HG03066 (cell line): Measurements from ENCODE around the gene CCDC112.
"Not testable (repeated sequence)": the region's sequence is repeated elsewhere in the genome, so short reads cannot be mapped to it uniquely, and the experiment has no call there.

Experiments
- ATAC-seq: cut with Tn5 transposase; IDR thresholded peaks from one replicate; pipeline ENCODE4 v1.9.1; 2021; ENCODE audit warnings: low read depth; ENCODE audit not compliant: unreplicated experiment

Gene CCDC112, protein sequence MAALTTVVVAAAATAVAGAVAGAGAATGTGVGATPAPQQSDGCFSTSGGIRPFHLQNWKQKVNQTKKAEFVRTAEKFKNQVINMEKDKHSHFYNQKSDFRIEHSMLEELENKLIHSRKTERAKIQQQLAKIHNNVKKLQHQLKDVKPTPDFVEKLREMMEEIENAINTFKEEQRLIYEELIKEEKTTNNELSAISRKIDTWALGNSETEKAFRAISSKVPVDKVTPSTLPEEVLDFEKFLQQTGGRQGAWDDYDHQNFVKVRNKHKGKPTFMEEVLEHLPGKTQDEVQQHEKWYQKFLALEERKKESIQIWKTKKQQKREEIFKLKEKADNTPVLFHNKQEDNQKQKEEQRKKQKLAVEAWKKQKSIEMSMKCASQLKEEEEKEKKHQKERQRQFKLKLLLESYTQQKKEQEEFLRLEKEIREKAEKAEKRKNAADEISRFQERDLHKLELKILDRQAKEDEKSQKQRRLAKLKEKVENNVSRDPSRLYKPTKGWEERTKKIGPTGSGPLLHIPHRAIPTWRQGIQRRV

GRCh38 chr5:115296124-115297022 lies at the start of gene CCDC112:
CCDC112 (minus strand) TSS chr5:115296654; CDS start chr5:115296543, 111 bp downstream.
- peak; percentile 72 for ATAC-seq

DNA sequence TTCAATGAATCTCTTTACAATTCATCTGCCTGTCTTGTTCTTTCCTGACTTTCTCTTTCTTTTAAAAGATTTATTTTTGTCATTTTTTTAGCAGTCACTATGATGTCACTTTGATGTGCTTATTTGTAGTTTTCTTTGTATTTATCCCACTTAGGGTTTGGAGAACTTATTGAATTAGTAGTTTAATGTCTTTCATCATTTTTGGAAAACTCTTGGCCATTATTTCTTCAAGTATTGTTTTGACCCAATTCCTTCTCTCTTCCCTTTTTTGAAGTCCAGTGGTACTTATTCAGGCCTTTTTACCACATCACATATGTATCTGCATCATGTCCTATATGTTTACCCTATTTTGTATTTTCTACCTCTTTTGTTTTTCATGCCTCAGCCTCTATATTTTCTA lies 48.9 kb upstream of the CCDC112 start:
- no peak for ATAC-seq

DNA sequence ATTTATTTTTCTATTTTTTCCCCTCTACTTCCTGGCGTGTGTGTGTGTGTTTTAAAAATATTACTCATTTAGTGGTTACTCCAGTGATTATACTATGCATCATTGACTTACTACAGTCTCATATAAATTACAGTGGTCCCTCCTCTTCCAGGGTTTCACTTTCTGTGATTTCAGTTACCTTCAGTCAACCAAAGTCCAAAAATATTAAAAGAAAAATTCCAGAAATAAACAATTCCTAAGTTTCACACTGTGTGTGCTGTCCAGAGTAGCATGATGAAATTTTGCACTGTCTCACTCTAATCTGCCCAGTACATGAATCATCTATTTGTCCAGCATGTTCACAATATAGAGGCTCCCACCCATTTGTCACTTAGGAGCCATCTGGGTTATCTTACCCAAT lies 47.4 kb upstream of the CCDC112 start:
- ATAC-seq: no peak

DNA sequence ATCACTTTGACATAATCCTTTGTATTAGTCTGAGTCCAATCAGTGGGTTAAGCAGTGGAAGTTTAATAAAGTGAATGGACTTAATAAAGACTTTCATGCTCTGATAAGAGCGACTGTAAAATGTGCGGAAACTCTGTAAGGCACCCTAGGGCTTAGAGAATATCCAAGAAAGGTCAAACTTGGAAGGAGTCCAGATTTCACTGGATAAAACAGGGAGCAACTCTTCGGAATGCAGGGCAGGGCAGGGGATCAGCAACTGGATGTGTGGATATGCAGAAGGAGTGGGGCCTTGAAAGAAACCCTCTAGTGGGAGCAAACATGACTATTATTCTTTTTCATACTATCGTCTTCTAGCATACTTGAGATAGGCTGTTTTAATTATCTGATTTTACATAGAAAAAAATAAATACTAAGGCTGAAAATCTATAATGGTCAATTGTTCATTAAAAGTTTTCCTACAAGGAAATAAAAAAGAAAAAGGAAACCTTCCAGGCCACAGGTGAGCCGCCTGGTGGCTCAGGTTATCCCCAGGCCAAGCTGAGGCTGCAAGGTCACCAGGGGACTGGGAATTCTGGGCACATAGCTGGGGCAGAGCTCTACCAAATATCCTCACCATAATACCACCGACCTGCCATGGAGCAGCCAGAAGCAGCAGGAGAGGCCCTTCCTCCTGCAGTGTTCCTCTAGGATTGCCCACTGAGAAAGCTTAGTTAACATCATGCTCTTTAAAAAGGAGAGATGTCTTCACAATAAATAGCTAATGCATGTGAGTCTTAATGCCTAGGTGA lies 46.3 kb upstream of the CCDC112 start:
- ATAC-seq: no peak

GRCh38 chr5:115341745-115342144 lies 45.3 kb upstream of the CCDC112 start:
- no peak for ATAC-seq

DNA sequence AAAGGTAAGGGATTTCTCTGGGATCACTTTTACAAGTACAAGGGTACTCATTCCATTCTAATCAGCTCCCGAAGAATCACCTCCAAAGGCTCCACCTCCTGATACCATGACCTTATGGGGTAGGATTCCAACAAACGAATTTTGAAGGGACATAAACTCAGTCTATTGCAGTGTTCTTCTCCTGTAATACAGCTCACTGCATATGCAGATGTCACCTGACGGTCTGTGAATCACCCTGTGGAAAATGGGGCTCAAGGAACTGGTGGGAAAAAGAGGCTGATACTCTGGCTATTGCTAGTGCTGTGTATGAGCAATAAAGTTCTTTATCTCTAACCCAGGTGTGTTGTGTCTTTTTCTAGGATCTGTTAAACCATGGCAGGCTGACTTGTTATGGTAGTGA lies 42.4 kb upstream of the CCDC112 start:
- ATAC-seq: no peak

- ATAC-seq: no peak
Measured at GRCh38 chr5:115337882-115338281, 41.4 kb upstream of the CCDC112 start.

GRCh38 chr5:115336964-115337363 lies 40.5 kb upstream of the CCDC112 start:
- no peak for ATAC-seq

DNA sequence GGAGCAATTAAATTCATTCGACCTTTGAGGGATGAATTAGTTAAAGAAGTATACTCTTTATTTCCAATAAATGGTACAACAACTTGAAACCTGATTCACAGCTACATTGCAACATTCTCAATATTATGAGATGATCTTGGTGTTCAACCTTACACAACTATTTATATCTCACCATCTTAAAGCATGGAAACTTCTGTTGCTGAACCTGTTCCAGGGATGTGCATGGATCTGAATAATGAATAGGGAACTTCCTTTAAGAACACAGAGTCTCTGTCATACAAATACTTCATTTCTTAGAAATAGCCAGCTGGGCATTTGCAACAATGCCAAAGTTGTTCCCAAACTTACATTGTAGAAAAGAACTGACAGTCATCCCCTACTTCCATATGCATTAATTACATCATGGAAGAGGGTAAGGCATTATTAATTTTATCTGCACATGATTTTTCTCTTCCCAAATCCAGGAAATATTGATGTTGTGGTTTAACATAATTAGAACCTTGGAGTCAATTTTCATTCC lies 39.8 kb upstream of the CCDC112 start:
- ATAC-seq: no peak

- no peak for ATAC-seq
Measured at GRCh38 chr5:115335301-115335700, 38.8 kb upstream of the CCDC112 start.

DNA sequence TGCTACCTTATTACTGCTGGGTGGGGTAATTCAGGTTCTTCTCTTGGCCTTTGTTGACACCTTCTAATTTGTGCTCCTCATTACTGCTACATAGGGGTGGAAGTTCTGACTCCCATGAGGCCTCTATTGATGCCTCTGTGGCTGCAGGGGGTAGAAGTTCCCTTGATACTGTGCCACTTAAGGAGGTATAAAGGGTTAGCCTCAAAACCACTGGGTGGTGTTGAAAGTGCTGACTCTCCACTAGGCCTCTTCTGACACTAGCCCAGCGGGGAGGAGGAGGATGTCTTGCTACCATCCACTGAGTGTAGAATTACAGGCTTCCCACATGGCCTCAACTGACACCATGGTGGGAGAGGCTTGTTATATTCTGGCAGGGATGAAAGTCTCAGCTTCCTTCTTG lies 36.7 kb upstream of the CCDC112 start:
- ATAC-seq: no peak

DNA sequence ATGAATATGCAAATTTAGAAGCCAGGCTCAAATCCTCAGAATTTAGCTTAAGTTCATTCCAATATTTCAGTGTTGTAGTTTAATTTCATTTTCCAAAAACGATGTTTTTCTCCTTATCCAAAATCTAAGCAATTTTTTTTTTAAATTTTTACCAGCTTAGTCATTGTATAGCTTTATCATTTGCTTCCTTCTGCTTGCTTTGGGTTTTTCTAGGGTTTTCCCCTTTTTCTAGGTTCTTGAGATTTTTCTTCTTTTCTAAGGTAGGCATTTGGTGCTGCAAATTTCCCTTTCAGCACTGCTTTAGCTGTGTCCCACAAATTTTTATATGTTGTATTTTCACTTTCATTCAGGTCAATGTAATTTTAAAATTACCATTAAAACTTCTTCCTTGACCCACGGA lies 34.4 kb upstream of the CCDC112 start:
- ATAC-seq: no peak

DNA sequence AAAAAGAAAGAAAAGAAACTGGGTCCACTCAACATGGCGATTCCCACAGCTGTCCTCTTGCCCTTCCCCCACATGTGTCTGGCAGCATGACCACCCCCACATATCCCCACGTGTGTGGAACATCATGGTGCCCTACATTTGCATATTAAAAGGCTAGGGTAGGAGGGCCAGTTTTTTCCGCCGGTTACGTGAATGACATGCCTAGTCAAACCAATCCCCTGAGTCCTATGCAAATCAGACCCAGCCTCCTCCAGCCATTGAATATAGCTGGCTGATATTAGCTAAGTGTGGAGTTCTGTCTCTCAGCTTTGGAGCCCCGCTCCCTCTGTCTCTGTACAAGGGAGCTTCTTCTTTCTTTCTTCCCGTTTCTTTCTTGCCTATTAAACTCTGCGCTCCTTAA lies 33.0 kb upstream of the CCDC112 start:
- no peak for ATAC-seq

DNA sequence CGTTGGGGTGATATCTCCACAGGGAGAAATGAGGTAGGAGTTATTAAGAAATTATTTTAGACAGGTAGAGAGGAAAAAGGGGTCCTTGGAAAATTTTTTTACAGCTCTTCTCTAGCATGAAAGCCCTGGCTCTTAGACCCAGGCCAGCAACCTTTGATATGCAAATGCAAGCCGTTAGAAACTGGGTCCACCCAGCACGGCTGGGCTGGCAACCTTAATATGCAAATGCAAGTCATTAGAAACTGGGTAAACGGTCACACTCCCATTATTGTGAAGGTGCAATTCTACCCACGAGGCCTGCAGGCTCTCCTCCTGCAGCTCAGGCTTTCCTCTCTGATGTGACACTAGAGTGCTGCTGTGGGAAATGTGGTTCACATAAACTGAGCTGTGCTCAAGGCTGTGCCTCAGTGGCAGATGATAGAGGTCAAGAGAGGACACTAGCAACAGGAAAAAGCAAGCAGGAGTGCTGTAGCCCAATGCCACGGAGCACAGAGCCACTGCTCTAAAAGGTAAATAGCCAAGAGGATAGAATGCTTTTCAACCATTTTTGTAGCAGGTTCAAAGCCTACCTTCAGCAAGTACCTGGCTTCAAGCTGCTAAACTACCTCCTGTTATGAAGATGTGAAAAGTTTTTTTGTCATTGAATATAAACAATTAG lies 32.3 kb upstream of the CCDC112 start:
- not testable (repeated sequence) for ATAC-seq

GRCh38 chr5:115325296-115325959 lies 29.0 kb upstream of the CCDC112 start:
- ATAC-seq: no peak

DNA sequence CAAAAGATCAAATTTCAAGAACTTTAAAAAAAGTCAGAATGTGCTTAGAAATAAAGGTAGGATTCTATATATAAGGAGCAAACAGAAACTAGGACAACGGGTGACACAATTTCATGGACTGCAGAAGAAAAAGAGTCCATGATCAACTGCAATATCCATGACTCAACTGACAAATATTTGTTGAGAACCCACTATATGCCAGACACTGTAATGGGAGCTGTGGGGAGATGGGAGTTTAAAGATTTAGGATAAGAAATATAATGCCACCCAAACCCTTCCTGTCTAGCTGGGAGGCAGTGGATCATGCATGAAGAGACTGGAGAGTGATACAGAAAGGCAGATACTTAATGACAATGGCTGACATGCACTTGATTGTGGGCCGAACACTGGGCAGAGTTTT lies 27.6 kb upstream of the CCDC112 start:
- no peak for ATAC-seq

DNA sequence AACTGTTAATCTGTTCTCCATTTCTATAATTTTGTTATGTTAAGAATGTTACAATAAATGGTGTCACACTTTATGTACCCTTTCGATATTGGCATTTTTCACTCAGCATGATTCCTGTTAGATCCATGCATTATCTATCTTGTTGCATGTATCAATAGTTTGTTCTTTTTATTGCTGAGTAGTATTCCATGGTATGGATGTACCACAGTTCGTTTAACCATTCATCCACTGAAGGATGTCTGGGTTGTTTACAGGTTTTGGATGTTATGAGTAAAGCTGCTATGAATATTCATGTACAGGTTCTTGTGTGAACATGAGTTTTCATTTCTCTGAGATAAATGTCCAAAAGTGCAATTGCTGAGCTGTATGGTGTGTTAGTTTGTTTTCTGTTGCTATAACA lies 26.3 kb upstream of the CCDC112 start:
- no peak for ATAC-seq

- ATAC-seq: no peak
Measured at GRCh38 chr5:115321309-115321708, 24.9 kb upstream of the CCDC112 start.

DNA sequence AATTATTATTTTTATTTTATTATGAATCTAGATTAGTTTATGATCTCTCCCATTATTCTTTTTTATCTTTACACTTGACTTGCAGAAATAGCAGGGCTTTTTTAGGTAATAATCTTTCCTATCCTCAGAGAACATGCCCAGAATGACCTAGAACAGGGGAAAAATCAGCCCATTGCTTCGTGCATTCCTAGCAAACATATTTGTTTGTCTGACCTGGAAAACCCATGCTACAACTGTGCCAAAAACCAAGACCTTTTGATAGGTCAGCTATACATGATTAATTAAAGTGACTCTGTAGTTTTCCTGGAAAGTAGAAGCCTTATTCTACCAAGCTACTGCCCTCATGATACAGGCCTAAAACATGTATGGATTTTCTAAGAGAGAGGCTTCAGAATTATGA lies 24.1 kb upstream of the CCDC112 start:
- no peak for ATAC-seq
